SK-N-SH (cell line): ENCODE results near the gene NSDHL.

Experiments used
- ELF1 ChIP-seq: IDR thresholded peaks from 2 replicates; pipeline ENCODE4 v1.4.0; 2012
- EP300 ChIP-seq, 2 experiments: IDR thresholded peaks; 2 replicates each; pipeline versions ENCODE4 v1.4.0 to v1.6.1; 2012; ENCODE audit warnings: borderline replicate concordance in 1 of 2, low read depth in 1 of 2, low read length in 1 of 2
- GABPA ChIP-seq: IDR thresholded peaks from 2 replicates; pipeline ENCODE4 v1.4.0; 2012; ENCODE audit warnings: low read depth, mild to moderate bottlenecking
- RCOR1 ChIP-seq: fragments of 150-350 bp; IDR thresholded peaks from 2 replicates; pipeline ENCODE4 v1.6.1; 2017; ENCODE audit warnings: antibody characterized with exemption, low read length
- RFX5 ChIP-seq: IDR thresholded peaks from 2 replicates; pipeline ENCODE4 v1.6.1; 2012; ENCODE audit warnings: mild to moderate bottlenecking, improper control_type of control experiment, low read length
- SMC3 ChIP-seq: IDR thresholded peaks from 2 replicates; pipeline ENCODE4 v1.6.1; 2012; ENCODE audit warnings: low read depth, low read length, improper control_type of control experiment
- TAF1 ChIP-seq: IDR thresholded peaks from 2 replicates; pipeline ENCODE4 v1.6.1; 2012; ENCODE audit warnings: low read depth, mild to moderate bottlenecking, low read length, moderate library complexity, borderline replicate concordance
- TF ChIP-seq, protein P1 (sequence below): IDR thresholded peaks from 2 replicates; pipeline ENCODE4 v1.4.0; 2012; ENCODE audit warnings: low read depth, borderline replicate concordance
- TF ChIP-seq, protein P2 (sequence below): fragments of 200-600 bp; sonication (generic); IDR thresholded peaks from 2 replicates; pipeline ENCODE4 v1.6.1; 2017; ENCODE audit warnings: antibody characterized with exemption, mild to moderate bottlenecking, moderate library complexity

DNA sequence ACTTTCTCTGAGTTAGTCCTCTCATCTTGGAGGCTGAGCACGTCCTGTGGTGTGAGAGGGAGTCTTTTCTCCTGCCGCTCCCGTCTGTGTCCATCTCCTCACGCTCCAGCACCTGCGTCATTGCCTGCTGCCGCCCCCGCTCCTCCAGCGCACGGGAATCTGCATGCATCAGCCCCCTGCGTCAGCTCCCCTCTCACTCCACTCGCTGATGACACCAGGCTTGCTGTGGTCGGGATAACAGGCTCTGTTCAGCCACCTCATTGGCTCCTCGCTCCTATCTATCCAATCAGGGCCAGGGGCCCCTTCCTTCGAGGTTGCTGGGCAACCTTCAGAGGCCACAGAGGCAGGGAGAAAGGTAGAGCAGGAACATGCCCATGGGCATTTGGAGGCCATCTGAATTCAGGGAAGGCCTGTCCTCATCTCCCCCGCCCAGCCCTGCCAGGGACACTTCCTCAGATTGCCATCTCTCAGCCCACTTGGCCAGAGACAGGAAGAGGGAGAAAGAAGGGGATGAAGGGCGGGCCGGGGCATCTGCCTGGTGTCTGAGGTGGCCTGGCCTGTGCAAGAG is 76.3 kb downstream of the NSDHL start:
- TF ChIP-seq, protein P1, sequence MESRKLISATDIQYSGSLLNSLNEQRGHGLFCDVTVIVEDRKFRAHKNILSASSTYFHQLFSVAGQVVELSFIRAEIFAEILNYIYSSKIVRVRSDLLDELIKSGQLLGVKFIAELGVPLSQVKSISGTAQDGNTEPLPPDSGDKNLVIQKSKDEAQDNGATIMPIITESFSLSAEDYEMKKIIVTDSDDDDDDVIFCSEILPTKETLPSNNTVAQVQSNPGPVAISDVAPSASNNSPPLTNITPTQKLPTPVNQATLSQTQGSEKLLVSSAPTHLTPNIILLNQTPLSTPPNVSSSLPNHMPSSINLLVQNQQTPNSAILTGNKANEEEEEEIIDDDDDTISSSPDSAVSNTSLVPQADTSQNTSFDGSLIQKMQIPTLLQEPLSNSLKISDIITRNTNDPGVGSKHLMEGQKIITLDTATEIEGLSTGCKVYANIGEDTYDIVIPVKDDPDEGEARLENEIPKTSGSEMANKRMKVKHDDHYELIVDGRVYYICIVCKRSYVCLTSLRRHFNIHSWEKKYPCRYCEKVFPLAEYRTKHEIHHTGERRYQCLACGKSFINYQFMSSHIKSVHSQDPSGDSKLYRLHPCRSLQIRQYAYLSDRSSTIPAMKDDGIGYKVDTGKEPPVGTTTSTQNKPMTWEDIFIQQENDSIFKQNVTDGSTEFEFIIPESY: no peak
- TF ChIP-seq EP300 (IDR thresholded peaks at IDR 0.05; ENCODE audit: borderline replicate concordance in 1 of 2, low read depth in 1 of 2, low read length in 1 of 2) (peak in 1 of 2 experiments; percentile 43; a peak in 1 of 4 replicates), TAF1 (no peak), RCOR1 (no peak), RFX5 (peak; percentile 95), SMC3 (no peak), GABPA (no peak), ELF1 (no peak)
- TF ChIP-seq, protein P2, sequence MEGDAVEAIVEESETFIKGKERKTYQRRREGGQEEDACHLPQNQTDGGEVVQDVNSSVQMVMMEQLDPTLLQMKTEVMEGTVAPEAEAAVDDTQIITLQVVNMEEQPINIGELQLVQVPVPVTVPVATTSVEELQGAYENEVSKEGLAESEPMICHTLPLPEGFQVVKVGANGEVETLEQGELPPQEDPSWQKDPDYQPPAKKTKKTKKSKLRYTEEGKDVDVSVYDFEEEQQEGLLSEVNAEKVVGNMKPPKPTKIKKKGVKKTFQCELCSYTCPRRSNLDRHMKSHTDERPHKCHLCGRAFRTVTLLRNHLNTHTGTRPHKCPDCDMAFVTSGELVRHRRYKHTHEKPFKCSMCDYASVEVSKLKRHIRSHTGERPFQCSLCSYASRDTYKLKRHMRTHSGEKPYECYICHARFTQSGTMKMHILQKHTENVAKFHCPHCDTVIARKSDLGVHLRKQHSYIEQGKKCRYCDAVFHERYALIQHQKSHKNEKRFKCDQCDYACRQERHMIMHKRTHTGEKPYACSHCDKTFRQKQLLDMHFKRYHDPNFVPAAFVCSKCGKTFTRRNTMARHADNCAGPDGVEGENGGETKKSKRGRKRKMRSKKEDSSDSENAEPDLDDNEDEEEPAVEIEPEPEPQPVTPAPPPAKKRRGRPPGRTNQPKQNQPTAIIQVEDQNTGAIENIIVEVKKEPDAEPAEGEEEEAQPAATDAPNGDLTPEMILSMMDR: no peak
